AG08395 (cell line): Measurements from ENCODE around the gene ZBTB44.

Source experiments
- DNase-seq: peaks from one replicate; pipeline ENCODE4 v3.0.0; 2012; ENCODE audit warnings: mixed read lengths, low spot score

ZBTB44 gene

DNA sequence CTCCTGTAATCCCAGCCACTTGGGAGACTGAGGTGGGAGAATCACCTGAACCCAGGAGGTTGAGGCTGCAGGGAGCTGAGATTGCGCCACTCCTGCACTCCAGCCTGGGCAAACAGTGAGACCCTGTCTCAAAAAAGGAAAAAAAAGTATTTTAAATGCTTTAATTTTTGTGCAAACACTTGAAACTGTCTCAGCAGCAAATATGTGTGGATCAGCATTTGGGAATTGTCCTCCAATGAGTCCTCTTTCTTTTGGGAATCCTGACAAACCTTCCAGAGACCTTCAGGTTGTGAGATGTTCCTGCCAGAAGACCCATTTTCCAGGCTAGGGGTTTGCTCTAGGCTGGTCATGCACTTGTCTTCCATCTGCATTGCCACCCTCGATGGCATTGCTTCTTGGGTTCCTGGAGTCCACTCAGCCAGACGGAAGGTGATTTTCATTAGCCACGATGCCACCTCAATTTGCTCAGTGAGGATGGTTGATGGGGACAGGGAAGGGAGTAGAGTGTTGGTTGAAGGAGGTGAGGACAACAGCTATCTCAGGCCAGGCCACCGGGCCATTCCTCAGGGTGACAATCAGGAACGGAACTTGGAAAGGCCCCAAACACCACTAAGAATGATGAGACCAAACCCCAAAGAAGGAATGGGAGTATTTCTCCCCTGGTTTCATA, 99.7 kb downstream of the ZBTB44 start:
- no peak for DNase-seq

DNA sequence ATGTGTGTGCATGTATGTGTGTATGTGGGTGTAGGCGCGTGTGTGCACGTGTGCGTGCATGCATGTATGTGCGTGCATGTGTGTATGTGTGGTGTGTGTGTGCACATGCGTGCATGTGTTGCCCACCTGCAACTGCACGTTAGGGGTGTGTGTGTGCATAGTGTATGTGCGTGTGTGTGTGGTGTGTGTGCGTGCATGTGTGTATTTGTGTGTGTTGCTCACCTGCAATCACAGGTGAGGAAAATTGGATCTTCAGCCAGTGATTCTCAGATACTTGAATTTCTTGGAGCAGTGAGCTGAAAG, 100.8 kb downstream of the ZBTB44 start:
- DNase-seq = no peak

DNA sequence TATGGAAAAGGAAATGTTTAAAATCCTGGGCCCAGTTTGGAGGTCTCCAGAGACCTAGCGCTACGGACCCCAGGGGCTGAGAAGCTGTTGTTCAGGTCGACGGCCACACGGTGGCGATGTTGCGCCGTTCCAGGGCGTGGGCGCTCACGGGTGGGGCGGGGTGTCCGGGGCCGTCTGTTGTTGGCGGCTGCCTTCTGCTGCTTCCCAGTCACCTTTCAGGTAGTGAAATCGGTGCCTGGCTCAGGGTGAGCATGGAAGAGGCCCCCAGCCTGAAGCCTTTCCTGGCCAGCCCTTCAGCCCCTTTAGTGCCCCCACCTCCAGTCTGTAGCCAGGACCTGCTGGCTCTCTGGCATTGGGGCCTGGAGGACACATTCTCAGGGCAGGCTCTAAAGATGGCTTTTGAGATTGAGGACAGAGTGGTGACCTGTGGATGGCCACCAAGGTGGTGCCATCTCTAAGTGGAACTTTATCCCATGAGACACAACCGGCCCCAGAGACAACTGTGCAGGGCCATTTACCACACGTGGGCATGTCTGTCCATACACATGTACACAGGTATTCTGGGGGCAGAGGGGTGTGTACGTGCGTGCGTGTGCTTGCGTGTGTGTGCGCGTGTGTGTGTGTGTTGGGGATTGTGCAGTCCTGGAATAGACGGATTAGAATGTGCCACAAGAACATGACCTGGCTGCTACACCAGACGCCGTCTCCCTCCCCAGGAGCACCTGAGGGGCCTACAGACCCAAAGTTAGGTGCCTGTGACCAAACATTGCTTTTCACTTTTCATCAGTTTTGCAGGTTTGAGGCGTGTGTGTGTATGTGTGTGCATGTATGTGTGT, 101.4 kb downstream of the ZBTB44 start:
- DNase-seq = peak; percentile 78

DNA sequence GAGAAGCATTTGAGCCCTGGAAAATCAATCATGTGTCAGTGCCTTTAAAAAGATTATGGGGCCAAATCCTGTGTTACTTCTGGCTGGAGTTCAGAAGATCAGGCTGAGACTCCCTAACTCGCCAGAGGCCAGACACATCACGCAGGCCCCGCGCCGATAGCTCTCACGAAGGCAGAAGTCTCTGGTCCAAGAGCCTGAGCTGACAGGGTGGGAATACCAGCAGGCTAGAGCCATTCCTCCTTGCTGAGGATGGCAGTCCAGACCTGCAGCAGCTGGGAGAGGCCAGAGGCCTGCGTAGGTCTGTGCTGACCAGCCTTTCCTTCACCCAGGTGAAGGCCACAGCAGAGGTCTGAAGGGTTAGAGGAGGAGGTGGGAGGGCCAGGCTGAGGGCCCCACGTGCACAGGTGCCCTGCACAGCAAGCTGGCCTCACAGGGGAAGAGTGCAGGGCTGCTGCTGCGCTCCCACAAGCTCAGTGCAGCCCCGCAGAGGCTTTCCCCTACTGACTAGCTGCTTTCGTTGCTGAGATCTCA, 102.2 kb downstream of the ZBTB44 start:
- no peak for DNase-seq

GRCh38 chr11:130211781-130212401, 102.8 kb downstream of the ZBTB44 start:
- no peak for DNase-seq

GRCh38 chr11:130211144-130211543, 103.6 kb downstream of the ZBTB44 start:
- no peak for DNase-seq

- no peak for DNase-seq
Observed at GRCh38 chr11:130209954-130210854, 104.5 kb downstream of the ZBTB44 start.

DNA sequence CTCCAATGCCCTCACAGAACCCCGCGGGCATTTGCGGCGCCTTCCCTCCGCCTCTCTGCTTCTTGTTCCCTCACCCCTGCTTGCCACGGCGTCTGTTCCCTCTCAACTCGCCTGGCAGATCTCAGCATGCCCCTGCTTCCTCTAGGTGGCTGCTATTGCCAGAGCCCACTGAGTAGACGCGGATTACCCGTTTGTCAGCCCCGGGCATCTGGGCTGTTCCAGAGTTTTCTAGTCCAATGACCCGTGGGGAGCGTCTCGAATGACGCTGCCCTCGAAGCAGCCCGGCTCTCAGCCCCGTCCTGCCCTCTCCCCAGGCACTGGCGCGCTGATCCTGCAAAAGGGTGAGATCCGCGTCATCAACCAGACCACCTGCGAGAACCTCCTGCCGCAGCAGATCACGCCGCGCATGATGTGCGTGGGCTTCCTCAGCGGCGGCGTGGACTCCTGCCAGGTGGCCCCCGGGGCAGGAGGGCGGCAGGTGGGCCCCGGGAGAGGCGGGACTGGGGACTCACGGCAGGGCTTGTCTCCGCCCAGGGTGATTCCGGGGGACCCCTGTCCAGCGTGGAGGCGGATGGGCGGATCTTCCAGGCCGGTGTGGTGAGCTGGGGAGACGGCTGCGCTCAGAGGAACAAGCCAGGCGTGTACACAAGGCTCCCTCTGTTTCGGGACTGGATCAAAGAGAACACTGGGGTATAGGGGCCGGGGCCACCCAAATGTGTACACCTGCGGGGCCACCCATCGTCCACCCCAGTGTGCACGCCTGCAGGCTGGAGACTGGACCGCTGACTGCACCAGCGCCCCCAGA, 105.4 kb downstream of the ZBTB44 start:
- no peak for DNase-seq

DNA sequence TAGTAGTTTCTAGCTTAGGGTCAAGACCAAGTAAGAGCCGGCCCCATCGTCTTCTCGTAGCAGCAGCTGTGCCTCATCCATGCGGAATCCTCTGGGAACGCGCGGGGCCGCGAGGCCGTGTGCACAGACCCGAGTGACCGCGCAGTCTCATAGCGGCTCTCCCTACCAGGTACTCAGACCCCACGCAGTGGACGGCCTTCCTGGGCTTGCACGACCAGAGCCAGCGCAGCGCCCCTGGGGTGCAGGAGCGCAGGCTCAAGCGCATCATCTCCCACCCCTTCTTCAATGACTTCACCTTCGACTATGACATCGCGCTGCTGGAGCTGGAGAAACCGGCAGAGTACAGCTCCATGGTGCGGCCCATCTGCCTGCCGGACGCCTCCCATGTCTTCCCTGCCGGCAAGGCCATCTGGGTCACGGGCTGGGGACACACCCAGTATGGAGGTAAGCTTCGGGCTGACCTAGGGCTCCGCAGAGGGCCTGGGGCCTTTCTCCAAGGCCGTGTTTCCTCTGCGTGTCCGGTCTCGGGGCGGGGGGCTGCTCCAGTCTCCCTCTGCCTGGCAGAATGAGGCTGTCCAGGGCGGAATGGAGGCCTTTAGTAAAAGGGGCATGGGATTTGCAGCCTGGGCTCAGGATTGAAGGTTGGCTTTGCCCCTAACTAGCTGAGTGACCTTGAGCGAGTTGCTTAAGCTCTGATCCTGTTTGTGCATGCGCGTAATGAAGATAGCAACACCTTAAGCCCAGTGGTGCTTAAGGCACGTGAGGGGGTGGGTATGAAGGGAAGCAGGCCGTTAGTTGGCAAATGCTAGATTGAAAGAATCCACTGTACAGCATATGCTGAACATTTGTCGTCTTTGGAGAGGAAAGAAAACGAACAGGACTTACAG, 106.2 kb downstream of the ZBTB44 start:
- DNase-seq = no peak

DNA sequence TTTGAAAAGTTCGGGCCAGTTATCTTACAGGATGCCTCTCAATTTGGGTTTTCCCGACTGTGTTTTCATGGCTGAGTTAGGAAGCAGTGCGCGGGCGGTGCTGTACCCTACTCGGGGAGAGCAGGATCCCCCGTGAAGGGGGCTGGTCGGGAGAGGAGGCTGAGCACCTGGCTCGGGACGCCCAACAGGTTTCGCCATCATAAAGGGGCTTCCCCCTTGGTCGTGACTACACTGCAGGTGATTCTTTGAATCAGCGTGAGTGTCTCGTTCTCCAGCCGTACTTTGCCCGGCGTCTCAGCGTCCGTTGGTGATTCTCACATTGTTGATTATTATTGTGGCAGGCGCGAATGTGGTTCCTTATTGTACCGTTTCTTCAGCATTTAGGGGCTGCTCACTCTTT, 108.6 kb downstream of the ZBTB44 start:
- DNase-seq = no peak

DNA sequence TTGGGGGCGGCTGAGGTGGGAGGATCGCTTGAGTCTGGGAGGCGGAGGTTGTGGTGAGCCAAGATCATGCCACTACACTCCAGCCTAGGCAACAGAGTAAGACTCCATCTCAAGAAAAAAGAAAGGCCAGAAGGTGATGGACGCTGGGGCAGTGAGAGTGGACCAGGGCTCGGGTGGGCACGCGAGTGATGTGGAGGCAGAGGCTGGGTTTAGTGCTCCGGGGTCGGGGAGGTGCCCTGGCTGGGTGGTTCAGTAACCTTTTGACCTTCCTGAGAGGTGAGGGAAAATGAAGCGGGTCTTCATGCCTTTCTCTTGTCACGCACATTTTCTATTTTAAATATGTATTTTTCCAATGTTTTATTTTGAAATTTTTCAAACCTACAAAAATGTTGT, 110.0 kb downstream of the ZBTB44 start:
- DNase-seq = no peak

GRCh38 chr11:130203766-130204702, 110.7 kb downstream of the ZBTB44 start:
- no peak for DNase-seq

DNA sequence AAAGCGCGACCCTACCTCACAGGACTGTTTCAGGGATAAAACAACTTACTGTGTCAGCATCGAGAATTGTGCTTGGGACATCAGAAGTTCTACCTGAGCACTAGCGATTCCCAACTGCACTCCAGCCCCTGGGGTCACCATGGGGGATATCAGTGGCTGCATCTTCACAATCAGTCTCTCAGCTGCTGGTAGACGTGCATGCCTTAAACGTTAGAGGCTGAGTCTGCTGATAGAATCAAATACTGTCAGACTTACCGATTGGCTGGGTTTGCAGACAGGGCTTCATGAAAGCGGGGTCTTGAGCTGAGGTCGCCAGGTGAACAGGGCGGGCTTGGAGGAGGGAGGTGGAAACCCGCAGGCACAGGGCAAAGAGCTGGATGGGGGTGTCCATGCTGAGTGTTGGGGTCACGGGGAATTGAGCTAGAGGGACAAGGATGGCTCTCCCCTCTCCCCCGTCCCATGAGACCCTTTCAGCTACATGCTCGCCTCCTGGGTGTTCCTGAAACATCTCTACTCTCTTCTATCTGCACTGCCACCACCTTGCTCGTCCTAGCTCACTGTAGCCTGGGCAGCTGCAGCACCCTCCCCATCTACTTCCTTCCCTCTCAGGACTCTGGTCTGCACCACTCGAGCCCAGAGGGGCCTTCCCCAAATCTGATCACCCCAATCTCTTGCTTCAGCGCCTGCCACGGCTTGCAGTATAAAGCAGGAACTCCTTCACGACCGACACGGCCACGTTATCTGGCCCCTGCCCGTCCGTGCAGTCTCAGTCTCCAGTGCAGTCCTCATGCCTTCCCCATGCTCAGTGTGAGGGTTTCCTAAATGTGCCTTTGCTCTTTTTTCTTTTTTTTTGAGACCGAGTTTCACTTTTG, 111.7 kb downstream of the ZBTB44 start:
- no peak for DNase-seq

DNA sequence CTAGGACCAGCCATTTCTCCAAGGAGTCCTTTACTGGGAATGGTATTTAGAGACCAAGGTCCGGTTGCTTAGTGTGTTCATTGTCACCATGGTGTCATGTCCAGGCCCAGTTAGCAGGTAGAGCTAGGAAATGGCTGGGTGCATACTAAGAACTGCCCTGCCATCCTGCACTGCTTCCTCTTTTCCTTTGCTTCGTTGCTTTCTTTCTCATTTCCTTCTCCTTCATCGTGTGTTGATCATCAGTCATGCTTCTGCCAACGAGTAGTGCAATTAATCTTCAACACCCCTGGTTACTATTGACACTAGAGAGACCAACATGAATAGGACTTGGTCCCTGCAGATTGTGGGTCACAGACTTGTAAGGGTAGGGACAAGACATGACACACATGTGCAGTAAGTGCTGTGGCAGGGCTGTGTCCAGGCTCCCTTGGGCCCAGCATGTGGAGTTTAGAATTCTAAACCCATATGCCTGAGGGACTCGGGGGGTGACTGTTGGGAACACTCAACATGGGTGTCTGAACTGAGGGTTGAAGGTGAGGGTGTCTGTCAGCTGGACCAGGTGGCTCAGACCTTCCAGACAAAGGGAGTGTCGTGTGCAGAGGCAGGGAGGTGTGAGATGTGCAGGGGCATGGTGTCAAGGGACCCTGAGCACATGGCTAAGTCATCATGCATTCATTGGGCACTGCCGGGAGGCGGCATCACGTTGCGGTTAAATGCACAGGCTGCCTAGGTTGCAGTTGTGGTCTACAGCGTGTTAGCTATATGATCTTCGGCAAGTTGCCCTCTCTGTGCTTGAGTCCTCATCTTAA, 112.5 kb downstream of the ZBTB44 start:
- no peak for DNase-seq

- no peak for DNase-seq
Observed at GRCh38 chr11:130201026-130201425, 113.7 kb downstream of the ZBTB44 start.

- DNase-seq = no peak
Observed at GRCh38 chr11:130199792-130200191, 114.9 kb downstream of the ZBTB44 start.

DNA sequence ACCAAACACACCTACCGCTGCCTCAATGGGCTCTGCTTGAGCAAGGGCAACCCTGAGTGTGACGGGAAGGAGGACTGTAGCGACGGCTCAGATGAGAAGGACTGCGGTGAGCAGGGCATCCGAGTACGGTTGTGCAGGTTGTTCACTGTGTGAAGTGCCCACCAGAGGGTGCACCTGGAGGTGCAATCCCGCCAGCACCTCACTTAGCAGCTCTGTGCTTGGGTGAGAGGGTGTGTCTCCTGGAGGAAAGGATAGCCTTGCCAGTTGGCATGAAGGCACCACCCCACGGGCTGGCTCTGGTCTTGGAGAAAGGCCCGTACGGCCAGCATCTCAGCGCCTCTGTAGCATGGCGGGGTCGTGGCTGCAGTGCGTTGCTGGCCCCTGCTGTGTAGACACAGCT, 115.8 kb downstream of the ZBTB44 start:
- DNase-seq = no peak
